ENCODE measurements around the gene SLIT3. TPM values are rescaled to one million over a fixed set of nuclear protein-coding genes. Genes with fewer than 3 reads are reported as not detected.

Gene SLIT3
- total and polyA plus RNA-seq, 2 donors (not counting 3 experiments of a cell fraction or from before 2014, with no cell fraction given) = 0.90 to 1.0 TPM

GRCh38 chr5:168648576-168648975 is 652.4 kb downstream of the SLIT3 start:
- no peak overlapping the region for H2AFZ ChIP-seq (ENCODE audit: low read depth, low read length)
- no peaks in the 10 kb centered on the region for H4K20me1 ChIP-seq (replicated peaks; ENCODE audit: control insufficient read depth, extremely low read depth, insufficient read depth, low read length)
- TF ChIP-seq CTCF (IDR thresholded peaks at IDR 0.05; ENCODE audit: extremely low read depth in 1 of 2, insufficient read depth in 1 of 2, low read depth in 1 of 2, low read length in 2 of 2) (no peak), POLR2AphosphoS5 (IDR thresholded peaks at IDR 0.05; ENCODE audit: insufficient read depth, low read depth, low read length) (no peak), JUN (IDR thresholded peaks at IDR 0.05; ENCODE audit: borderline replicate concordance, insufficient read depth, insufficient read length, low read depth) (no peak), MAX (IDR thresholded peaks at IDR 0.05; ENCODE audit: insufficient read depth, insufficient read length) (no peak), MYC (IDR thresholded peaks at IDR 0.05; ENCODE audit: low read depth, low read length) (no peak), POLR2A (IDR thresholded peaks at IDR 0.05; ENCODE audit: low read depth, low read length) (no peak)
- no TSS peak for BruUV-seq (replicated peaks)
- no peaks in the 10 kb centered on the region for H3K9me3 ChIP-seq (replicated peaks; ENCODE audit: control insufficient read depth, insufficient read depth, low read length)
- H3K4me1 ChIP-seq (ENCODE audit: control insufficient read depth, extremely low read depth, insufficient read depth, low read length) = no peaks in the 10 kb centered on the region
- intact Hi-C loops (cut with micrococcal nuclease) (no loop called here), dilution Hi-C loops (cut with MboI; ENCODE audit: extremely low pct_ligation_motif_present, low sequenced_read_pairs) (no loop called here)
- no peak overlapping the region for H3K9ac ChIP-seq (replicated peaks; ENCODE audit: extremely low read depth, insufficient read depth, low read length)
- H3K9me1 ChIP-seq (replicated peaks; ENCODE audit: control insufficient read depth, extremely low read depth, insufficient read depth, low read length) = no peaks in the 10 kb centered on the region
- no peak overlapping the region for H3K4me3 ChIP-seq (replicated peaks in 1 of 3; ENCODE audit: insufficient read depth in 1 of 3, low read depth in 1 of 3, low read length in 3 of 3)
- H3K79me2 ChIP-seq (ENCODE audit: control insufficient read depth, insufficient read depth, low read length) = no peaks in the 10 kb centered on the region
- POLR2A ChIA-PET = no interaction called here
- DNase-seq (ENCODE audit: low read depth, low spot score) (no peak), FAIRE-seq (no peak)
- CTCF ChIA-PET = interaction anchor here (0.8 to 1.2 kb wide), 2 partner anchors 8 to 118 kb away, joined by 3 read pairs; no protein-coding TSS in a partner anchor
- no peak overlapping the region for H3K27ac ChIP-seq (ENCODE audit: insufficient read depth, low read depth, low read length)
- H3K36me3 ChIP-seq (ENCODE audit: control insufficient read depth in 2 of 2, extremely low read depth in 1 of 2, insufficient read depth in 2 of 2, low read length in 2 of 2) = no peaks in the 10 kb centered on the region
- no peaks in the 10 kb centered on the region for H3K27me3 ChIP-seq (ENCODE audit: control insufficient read depth in 2 of 2, insufficient read depth in 2 of 2, low read length in 2 of 2)
- H3K4me2 ChIP-seq (ENCODE audit: insufficient read depth, low read length) = no peak overlapping the region

- no TSS peak for BruUV-seq (replicated peaks)
These were observed 652.9 kb downstream of the SLIT3 start for GRCh38 chr5:168648016-168648415.

More at GRCh38 chr5:168648016-168648415, 652.9 kb downstream of the SLIT3 start:
- no peak overlapping the region for H3K4me3 ChIP-seq (replicated peaks in 1 of 3; ENCODE audit: insufficient read depth in 1 of 3, low read depth in 1 of 3, low read length in 3 of 3)
- intact Hi-C loops (cut with micrococcal nuclease) (no loop called here), dilution Hi-C loops (cut with MboI; ENCODE audit: extremely low pct_ligation_motif_present, low sequenced_read_pairs) (no loop called here)
- DNase-seq (ENCODE audit: low read depth, low spot score) (no peak), FAIRE-seq (no peak)
- no peak overlapping the region for H3K9ac ChIP-seq (replicated peaks; ENCODE audit: extremely low read depth, insufficient read depth, low read length)
- TF ChIP-seq POLR2AphosphoS5 (IDR thresholded peaks at IDR 0.05; ENCODE audit: insufficient read depth, low read depth, low read length) (no peak), JUN (IDR thresholded peaks at IDR 0.05; ENCODE audit: borderline replicate concordance, insufficient read depth, insufficient read length, low read depth) (no peak), CTCF (IDR thresholded peaks at IDR 0.05; ENCODE audit: extremely low read depth in 1 of 2, insufficient read depth in 1 of 2, low read depth in 1 of 2, low read length in 2 of 2) (no peak), POLR2A (IDR thresholded peaks at IDR 0.05; ENCODE audit: low read depth, low read length) (no peak), FOS (IDR thresholded peaks at IDR 0.05; ENCODE audit: borderline replicate concordance, insufficient read depth, low read length) (no peak), GATA2 (IDR thresholded peaks at IDR 0.05; ENCODE audit: insufficient read depth, insufficient read length, low read depth, low read length) (no peak), MYC (IDR thresholded peaks at IDR 0.05; ENCODE audit: low read depth, low read length) (no peak), EZH2 (IDR thresholded peaks at IDR 0.05; ENCODE audit: borderline replicate concordance, low read depth, low read length, severe bottlenecking) (no peak), MAX (IDR thresholded peaks at IDR 0.05; ENCODE audit: insufficient read depth, insufficient read length) (no peak)
- H3K79me2 ChIP-seq (ENCODE audit: control insufficient read depth, insufficient read depth, low read length) = no peaks in the 10 kb centered on the region
- CTCF ChIA-PET = interaction anchor here (0.8 to 1.2 kb wide), 2 partner anchors 9 to 118 kb away, joined by 3 read pairs; no protein-coding TSS in a partner anchor
- no peaks in the 10 kb centered on the region for H3K27me3 ChIP-seq (ENCODE audit: control insufficient read depth in 2 of 2, insufficient read depth in 2 of 2, low read length in 2 of 2)
- H3K4me2 ChIP-seq (ENCODE audit: insufficient read depth, low read length) = no peak overlapping the region
- no peaks in the 10 kb centered on the region for H3K9me3 ChIP-seq (replicated peaks; ENCODE audit: control insufficient read depth, insufficient read depth, low read length)
- no peak overlapping the region for H3K27ac ChIP-seq (ENCODE audit: insufficient read depth, low read depth, low read length)
- H3K4me1 ChIP-seq (ENCODE audit: control insufficient read depth, extremely low read depth, insufficient read depth, low read length) = no peaks in the 10 kb centered on the region
- H4K20me1 ChIP-seq (replicated peaks; ENCODE audit: control insufficient read depth, extremely low read depth, insufficient read depth, low read length) = no peaks in the 10 kb centered on the region
- H2AFZ ChIP-seq (ENCODE audit: low read depth, low read length) = no peak overlapping the region
- H3K9me1 ChIP-seq (replicated peaks; ENCODE audit: control insufficient read depth, extremely low read depth, insufficient read depth, low read length) = no peaks in the 10 kb centered on the region
- H3K36me3 ChIP-seq (ENCODE audit: control insufficient read depth in 2 of 2, extremely low read depth in 1 of 2, insufficient read depth in 2 of 2, low read length in 2 of 2) = no peaks in the 10 kb centered on the region
- POLR2A ChIA-PET = no interaction called here
